Immature natural killer cell (primary cell): ENCODE data around the gene DAGLA. TPM values are rescaled to one million over a fixed set of nuclear protein-coding genes. Genes with fewer than 3 reads are reported as not detected.

Experiments used
- DNase-seq, 3 donors: peaks; one replicate each; pipeline ENCODE4 v3.0.0; 2022; ENCODE audit warnings: mixed read lengths in 1 of 3
- H3K27ac Mint-ChIP-seq, 6 donors: one replicate each; pipeline ENCODE4 v1.8.0; 2020; ENCODE audit warnings: mixed read lengths in 6 of 6, mild to moderate bottlenecking in 5 of 6, inconsistent platforms in 4 of 6, moderate library complexity in 3 of 6
- H3K27me3 Mint-ChIP-seq, 3 donors: one replicate each; pipeline ENCODE4 v1.8.0; 2020 to 2021; ENCODE audit warnings: low read depth in 3 of 3, mild to moderate bottlenecking in 3 of 3, mixed read lengths in 3 of 3, moderate library complexity in 3 of 3, inconsistent platforms in 1 of 3
- H3K36me3 Mint-ChIP-seq, 3 donors: one replicate each; pipeline ENCODE4 v1.8.0; 2020; ENCODE audit warnings: mixed read lengths in 3 of 3, inconsistent platforms in 2 of 3, mild to moderate bottlenecking in 2 of 3
- H3K4me1 Mint-ChIP-seq, 2 donors: one replicate each; pipeline ENCODE4 v1.8.0; 2020; ENCODE audit warnings: inconsistent platforms in 2 of 2, mild to moderate bottlenecking in 2 of 2, mixed read lengths in 2 of 2, moderate library complexity in 1 of 2
- H3K4me3 Mint-ChIP-seq, 5 donors: one replicate each; pipeline ENCODE4 v1.8.0; 2020; ENCODE audit warnings: mild to moderate bottlenecking in 5 of 5, mixed read lengths in 5 of 5, inconsistent platforms in 3 of 5, moderate library complexity in 3 of 5
- H3K9me3 Mint-ChIP-seq, 6 donors: one replicate each; pipeline ENCODE4 v1.8.0; 2020; ENCODE audit warnings: mild to moderate bottlenecking in 6 of 6, mixed read lengths in 6 of 6, inconsistent platforms in 4 of 6, moderate library complexity in 3 of 6
- polyA plus RNA-seq, 3 donors: library from polyadenylated mRNA; unstranded; fragments of 300-500 nt; fragmentation: Illumina TruSeq; gene quantifications; one replicate each; pipeline ENCODE4 v1.2.3, GENCODE V29; 2021

DAGLA gene
- polyA plus RNA-seq, 3 donors from 2014 or later, result not detected

DNA sequence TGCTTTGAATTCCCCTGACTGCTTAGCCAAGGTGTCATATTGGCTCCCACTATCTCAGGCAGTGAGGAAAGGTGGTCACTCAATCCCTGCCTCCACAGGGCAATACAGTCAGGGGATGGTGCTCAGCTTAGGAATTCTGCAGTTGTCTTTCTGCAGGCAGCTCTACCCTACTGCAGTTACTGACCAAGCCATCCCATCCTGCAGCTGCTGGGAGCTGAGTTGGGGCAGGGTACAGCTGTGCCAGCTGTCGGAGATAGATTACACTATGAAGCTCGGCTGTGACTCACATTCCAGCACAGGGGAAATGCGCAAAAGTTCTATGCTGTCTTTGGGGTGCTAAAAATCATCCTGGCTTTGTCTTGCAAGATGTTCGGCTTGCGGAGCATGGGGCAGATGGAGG lies 4.4 kb upstream of the DAGLA start:
- H3K4me3 Mint-ChIP-seq, result no peak overlapping the region
- H3K9me3 Mint-ChIP-seq, result no peaks in the 10 kb centered on the region
- no peak for DNase-seq
- peaks cover 2 to 3% of the 10 kb centered on the region in 2 donors for H3K4me1 Mint-ChIP-seq
- no peaks in the 10 kb centered on the region for H3K36me3 Mint-ChIP-seq
- H3K27me3 Mint-ChIP-seq, result peaks cover 0 to 13% (median 2%) of the 10 kb centered on the region in 3 donors
- no peak overlapping the region for H3K27ac Mint-ChIP-seq

DNA sequence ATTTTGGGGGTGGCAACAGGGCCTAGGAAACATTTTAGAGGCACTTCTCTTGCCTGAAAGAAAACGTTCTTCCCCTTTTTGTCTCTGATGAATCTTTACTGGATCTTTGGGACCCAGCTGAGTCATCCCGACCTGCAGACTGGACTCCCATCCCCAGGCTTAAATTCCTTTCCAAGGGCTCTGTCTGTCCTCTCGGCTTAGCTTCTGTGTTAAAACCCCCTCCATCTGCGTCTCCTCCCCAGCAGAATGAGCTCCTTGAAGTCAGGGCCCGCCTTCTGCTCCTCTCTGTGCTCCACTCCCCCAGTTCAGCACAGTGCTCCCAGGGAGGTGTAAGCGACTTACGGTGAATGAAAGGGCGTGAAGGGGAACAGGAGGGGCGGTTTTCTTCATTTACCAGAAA lies 895 bp upstream of the DAGLA start:
- Mint-ChIP-seq H3K27ac (no peak overlapping the region), H3K9me3 (no peaks in the 10 kb centered on the region), H3K4me3 (peak overlapping the region in 3 of 5 donors; percentile 34 to 50 (median 48)), H3K36me3 (no peaks in the 10 kb centered on the region), H3K4me1 (peaks cover 5 to 13% of the 10 kb centered on the region in 2 donors), H3K27me3 (peaks cover 3 to 12% (median 3%) of the 10 kb centered on the region in 3 donors)
- no peak for DNase-seq

DNA sequence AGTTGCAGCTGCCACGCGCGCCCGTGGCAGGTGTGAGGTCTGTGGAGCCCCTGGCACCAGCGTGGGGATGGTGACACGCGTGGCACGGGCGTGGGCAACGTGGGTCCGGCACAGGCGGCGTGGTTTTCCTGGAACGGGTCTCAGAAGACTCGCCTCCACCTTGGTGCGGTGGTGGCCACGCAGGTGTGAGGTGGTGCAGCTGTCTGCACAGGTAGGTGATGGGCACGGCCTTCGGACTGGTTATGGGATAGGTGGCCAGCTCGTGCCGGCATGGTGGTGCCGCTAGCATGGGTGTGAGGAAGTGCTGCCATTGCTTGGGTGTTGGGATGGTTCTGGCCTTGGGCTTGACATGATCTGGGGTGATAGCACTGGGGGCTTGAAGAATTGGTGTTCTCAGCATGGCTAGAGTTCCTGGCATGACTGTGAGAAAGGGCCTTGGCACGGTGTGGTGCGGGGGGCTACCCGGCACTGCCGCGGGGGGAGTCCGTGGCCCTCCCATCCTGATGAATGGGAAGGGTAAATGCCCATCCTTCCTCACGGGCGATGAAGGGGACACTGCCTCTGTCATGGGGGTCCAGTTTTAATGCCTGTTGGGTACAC lies 531 bp downstream of the DAGLA start:
- Mint-ChIP-seq H3K9me3 (no peaks in the 10 kb centered on the region), H3K36me3 (no peaks in the 10 kb centered on the region), H3K27me3 (peaks cover 3 to 12% (median 5%) of the 10 kb centered on the region in 3 donors), H3K4me3 (peak overlapping the region; percentile 47 to 77 (median 69)), H3K4me1 (peaks cover 5 to 22% of the 10 kb centered on the region in 2 donors), H3K27ac (peak overlapping the region in 2 of 6 donors; percentile 33 to 72)
- no peak for DNase-seq

DNA sequence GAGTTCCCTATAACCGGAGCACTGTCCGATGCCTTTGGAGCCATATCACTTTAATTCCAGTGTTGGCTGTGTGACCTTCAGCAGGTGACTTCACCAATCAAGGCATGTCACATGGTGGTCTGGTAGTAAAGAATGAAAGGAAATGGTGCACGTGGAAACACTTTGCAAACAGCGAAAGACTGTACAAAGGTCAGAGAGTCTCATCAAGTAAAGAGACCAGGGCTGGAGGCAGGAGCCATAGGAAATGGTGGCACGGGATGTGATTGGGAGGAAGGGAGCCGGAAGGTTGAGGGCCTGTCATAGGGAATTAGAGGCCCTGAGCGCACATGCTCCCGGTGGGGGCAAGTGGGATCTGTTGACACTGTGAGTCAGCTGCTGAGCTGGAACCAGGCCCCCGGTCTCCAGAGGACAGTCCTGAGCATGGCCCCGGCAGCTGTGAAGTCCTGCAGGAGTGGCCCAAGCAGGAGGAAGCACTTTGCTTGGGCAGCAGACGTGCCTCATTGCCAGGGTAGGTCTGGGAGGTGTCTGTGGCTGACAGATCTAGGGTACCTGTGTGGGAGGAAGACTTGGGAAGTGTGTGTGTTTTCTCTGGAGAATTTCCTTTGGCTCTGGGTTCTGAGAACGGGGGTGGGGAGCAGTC lies 2.0 kb downstream of the DAGLA start:
- H3K4me1 Mint-ChIP-seq, result peaks cover 5 to 28% of the 10 kb centered on the region in 2 donors
- peak overlapping the region in 1 of 5 donors; percentile 47 for H3K4me3 Mint-ChIP-seq
- no peaks in the 10 kb centered on the region for H3K9me3 Mint-ChIP-seq
- peaks cover 3 to 12% (median 8%) of the 10 kb centered on the region in 3 donors for H3K27me3 Mint-ChIP-seq
- DNase-seq, result no peak
- no peaks in the 10 kb centered on the region for H3K36me3 Mint-ChIP-seq
- no peak overlapping the region for H3K27ac Mint-ChIP-seq

- no peak overlapping the region for H3K27ac Mint-ChIP-seq
- H3K27me3 Mint-ChIP-seq, result peaks cover 3 to 12% (median 8%) of the 10 kb centered on the region in 3 donors
- DNase-seq, result no peak
- H3K9me3 Mint-ChIP-seq, result no peaks in the 10 kb centered on the region
- no peaks in the 10 kb centered on the region for H3K36me3 Mint-ChIP-seq
- H3K4me3 Mint-ChIP-seq, result no peak overlapping the region
- H3K4me1 Mint-ChIP-seq, result peaks cover 5 to 28% of the 10 kb centered on the region in 2 donors
These were observed 2.9 kb downstream of the DAGLA start for GRCh38 chr11:61682906-61683675.

DNA sequence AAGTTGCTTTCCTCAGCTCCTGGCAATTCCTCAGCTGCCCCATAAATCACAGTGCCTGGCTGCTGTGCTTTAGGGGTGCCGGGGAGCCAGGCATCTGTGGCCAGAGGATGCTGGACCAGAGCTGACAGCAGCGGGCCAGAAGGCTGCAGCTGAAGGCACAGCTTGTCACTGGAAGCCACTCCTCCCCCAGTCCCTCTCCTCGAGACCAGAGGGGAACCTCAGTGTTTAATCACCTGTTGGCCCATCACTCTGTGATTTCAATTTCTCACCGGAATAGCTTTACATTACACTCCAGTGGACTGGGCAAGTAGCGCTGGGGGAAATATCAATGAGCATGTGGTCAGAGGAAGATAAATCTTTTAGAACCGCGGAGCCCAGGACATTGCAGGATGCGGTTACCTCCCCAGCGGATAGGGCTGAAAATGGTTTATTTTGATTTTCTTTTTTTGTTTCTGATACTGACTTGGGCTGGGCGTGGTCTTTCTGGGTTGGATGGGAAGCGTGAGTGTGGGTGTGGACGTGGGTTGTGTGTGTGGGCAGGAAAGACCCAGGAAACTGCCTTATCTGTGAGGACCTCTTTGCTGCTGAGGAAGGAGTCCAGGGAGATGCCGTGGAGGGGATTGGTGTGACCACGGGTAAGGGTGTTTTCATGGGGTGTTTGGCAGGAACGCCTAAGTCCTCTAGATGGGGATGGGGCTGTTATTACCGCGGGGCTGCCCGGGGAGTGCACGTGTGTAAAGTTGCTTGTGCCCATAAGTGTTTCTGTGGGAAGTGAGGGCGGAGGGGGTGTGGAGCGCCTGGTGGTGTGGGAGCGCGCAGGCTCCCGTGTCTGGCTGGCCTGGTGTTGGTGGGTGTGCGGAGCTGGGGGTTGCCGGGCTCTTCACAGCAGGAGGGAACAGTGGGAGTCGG lies 4.0 kb downstream of the DAGLA start:
- Mint-ChIP-seq H3K36me3 (no peaks in the 10 kb centered on the region), H3K27ac (no peak overlapping the region), H3K4me3 (no peak overlapping the region), H3K9me3 (no peaks in the 10 kb centered on the region), H3K27me3 (peaks cover 3 to 8% (median 8%) of the 10 kb centered on the region in 3 donors), H3K4me1 (peaks cover 5 to 28% of the 10 kb centered on the region in 2 donors)
- peak; percentile 28 to 43 (median 39) for DNase-seq

- Mint-ChIP-seq H3K27me3 (peaks cover 3 to 8% (median 6%) of the 10 kb centered on the region in 3 donors), H3K27ac (no peak overlapping the region), H3K36me3 (no peaks in the 10 kb centered on the region), H3K9me3 (no peaks in the 10 kb centered on the region), H3K4me3 (no peak overlapping the region), H3K4me1 (peaks cover 5 to 28% of the 10 kb centered on the region in 2 donors)
- DNase-seq, result no peak
These were observed 4.9 kb downstream of the DAGLA start for GRCh38 chr11:61684870-61685616.

DNA sequence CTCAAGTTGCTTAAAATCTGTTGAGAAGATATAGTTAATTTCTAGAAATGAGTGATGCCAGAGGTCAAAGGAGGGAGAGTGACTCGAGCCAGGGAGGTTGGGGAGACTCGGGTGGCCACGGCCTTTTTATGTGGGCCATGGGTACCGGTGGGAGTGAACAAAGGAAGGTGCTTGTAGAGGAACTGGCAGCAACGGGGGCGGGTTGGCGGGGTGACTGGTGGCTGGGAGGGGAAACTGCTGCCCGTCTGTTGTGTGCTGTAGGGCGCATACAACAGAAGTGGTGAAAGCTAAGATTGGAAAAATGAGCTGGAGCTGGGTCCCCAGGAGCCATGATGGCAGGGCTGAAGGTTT lies 5.4 kb downstream of the DAGLA start:
- peak overlapping the region in 1 of 5 donors; percentile 31 for H3K4me3 Mint-ChIP-seq
- no peak overlapping the region for H3K27ac Mint-ChIP-seq
- no peak for DNase-seq

DNA sequence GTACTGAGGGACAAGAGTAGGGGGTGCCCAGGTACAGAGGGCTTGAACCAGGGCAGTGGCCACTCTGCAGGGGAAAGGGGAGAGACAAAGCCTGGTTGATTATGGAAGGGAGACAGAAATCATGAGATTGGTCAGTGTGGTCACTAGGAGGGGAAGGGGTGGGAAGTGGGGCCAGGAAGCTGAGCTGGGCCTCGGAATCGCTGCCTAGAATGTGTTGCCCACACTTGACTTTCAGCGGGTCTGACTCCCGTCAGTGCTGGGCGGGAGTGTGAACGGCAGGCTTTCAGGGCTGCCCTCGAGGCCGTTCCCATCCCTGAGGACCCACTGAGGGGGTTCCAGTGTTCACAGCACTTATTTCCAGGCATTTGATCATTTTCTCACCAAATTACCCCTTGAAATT lies 5.9 kb downstream of the DAGLA start:
- no peak overlapping the region for H3K27ac Mint-ChIP-seq
- H3K9me3 Mint-ChIP-seq, result no peaks in the 10 kb centered on the region
- H3K36me3 Mint-ChIP-seq, result no peaks in the 10 kb centered on the region
- peaks cover 0 to 8% (median 3%) of the 10 kb centered on the region in 3 donors for H3K27me3 Mint-ChIP-seq
- H3K4me1 Mint-ChIP-seq, result peaks cover 0 to 23% of the 10 kb centered on the region in 2 donors
- DNase-seq, result no peak
- H3K4me3 Mint-ChIP-seq, result peak overlapping the region in 1 of 5 donors; percentile 31

More for the DNA sequence above, 5.4 kb downstream of the DAGLA start:
- Mint-ChIP-seq H3K4me1 (peaks cover 5 to 28% of the 10 kb centered on the region in 2 donors), H3K9me3 (no peaks in the 10 kb centered on the region), H3K27me3 (peaks cover 3 to 8% (median 6%) of the 10 kb centered on the region in 3 donors), H3K36me3 (no peaks in the 10 kb centered on the region)

DNA sequence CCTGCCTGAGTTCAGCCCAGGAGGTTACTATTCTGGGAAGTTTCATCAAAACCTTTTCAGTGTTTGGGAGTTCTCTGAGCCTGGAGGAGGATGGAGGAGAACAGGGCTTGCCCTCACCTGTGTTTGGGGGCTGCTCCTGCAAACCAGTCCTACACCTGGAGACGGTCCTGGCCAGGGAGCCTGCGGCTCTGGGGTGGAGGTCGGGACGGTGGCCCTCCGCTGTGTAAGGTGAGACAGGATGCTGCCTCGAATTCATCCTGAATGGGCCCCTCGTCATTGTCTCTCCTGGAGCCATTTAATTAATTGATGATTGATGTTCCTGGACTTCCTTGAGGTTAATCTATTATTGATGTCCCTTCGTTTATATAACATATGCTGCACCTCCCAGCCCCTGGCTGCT lies 6.3 kb downstream of the DAGLA start:
- Mint-ChIP-seq H3K36me3 (no peaks in the 10 kb centered on the region), H3K27me3 (peaks cover 0 to 5% (median 3%) of the 10 kb centered on the region in 3 donors), H3K9me3 (no peaks in the 10 kb centered on the region), H3K4me1 (peaks cover 0 to 22% of the 10 kb centered on the region in 2 donors), H3K4me3 (no peak overlapping the region), H3K27ac (no peak overlapping the region)
- no peak for DNase-seq

DNA sequence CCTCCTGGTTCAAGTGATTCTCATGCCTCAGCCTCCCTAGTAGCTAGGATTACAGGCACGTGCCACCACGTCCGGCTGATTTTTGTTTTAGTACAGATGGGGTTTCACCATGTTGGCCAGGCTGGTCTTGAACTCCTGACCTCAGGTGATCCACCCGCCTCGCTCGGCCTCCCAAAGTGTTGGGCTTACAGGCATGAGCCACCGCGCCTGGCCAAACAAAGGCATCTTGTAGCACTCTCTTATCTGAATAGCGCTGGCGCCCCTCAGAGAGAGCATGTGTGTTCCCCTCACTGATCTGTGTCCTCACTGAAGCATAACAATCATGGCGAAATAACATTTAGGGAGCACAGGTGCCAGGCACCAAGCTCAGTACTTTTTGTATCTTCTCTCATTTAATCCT lies 7.2 kb downstream of the DAGLA start:
- H3K27me3 Mint-ChIP-seq, result peaks cover 0 to 5% (median 3%) of the 10 kb centered on the region in 3 donors
- DNase-seq, result no peak
- H3K4me3 Mint-ChIP-seq, result no peak overlapping the region
- peaks cover 0 to 15% of the 10 kb centered on the region in 2 donors for H3K4me1 Mint-ChIP-seq
- no peak overlapping the region for H3K27ac Mint-ChIP-seq
- H3K9me3 Mint-ChIP-seq, result no peaks in the 10 kb centered on the region
- H3K36me3 Mint-ChIP-seq, result no peaks in the 10 kb centered on the region

- H3K36me3 Mint-ChIP-seq, result no peaks in the 10 kb centered on the region
- H3K27ac Mint-ChIP-seq, result no peak overlapping the region
- DNase-seq, result no peak
- peaks cover 0 to 15% of the 10 kb centered on the region in 2 donors for H3K4me1 Mint-ChIP-seq
- no peaks in the 10 kb centered on the region for H3K9me3 Mint-ChIP-seq
- no peak overlapping the region for H3K4me3 Mint-ChIP-seq
- H3K27me3 Mint-ChIP-seq, result peaks cover 0 to 5% (median 3%) of the 10 kb centered on the region in 3 donors
These were observed 8.4 kb downstream of the DAGLA start for GRCh38 chr11:61688365-61689163.
